ENCODE results near the gene GSAP.

GSAP gene

DNA sequence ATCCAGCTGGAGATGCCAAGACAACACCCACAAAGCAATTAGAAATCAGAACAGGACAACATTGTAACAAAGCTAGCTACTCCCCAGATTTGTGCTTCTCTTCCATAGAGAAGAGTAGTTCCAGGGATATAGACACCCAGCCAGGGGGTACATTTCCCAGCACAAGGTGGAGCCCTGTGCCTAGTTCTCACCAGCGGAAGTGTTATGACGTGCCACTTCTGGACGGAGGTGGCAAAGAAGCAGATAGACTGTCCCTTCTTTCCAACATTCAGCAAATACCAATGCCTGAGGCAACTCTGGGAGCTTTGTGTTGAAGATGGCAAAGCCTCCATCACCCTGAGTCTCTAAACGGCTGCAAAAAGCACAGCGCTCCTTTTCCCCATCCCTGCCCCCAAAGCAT, 23.4 kb upstream of the GSAP start:
- no peak for DNase-seq (ENCODE audit: low read depth)

DNA sequence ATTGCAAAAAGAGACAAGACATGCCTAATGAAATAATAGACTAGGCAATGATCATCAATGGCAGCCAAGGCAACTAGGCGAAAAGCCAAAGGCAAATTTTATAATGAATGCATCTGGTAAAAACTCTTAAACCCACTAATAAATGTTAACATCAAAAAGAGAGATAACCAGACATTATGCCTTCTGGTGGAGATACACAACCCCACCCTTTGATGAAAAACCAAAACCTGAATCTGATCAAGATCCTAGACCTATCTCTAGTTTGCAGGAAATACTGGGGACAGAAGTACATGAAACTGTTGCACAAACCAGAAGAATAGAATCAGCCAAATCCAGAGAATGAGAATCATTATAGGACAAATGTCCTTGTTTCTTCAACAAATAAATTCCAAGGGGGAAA, 22.0 kb upstream of the GSAP start:
- peak; percentile 45 for DNase-seq (ENCODE audit: low read depth)

DNA sequence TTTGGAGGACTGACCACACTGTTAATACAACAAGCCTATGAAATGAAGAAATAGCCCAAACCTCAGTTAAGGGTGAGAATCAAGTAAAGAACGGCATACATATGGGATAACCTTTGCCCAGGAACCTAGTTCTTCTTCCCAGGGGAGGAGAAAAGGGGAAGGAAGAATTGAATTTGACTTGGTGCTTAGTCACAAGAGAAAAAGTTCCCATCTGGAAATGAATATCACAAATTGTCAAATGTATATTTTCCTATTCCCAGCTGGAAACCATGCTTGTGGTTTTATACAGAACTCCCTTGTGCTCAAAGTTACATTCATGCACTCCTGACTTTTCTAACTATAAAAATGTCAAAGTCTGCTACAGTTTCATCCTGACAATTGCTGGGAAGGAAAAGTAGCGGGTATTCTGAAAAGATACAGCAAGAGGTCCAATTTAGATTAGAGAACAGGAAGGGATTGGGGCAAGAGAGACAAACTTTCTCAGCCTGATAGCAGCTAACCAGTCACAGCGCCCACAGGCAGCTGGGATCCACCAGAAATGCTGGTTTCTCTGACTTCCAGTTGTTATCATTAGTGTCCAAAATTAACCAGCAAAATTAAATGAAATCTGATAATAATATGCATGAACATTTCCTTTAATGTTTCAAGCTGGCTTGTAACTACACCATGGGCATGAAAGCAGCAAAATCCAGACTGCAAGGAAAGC, 18.6 kb upstream of the GSAP start:
- DNase-seq (ENCODE audit: low read depth) = peak; percentile 45

DNA sequence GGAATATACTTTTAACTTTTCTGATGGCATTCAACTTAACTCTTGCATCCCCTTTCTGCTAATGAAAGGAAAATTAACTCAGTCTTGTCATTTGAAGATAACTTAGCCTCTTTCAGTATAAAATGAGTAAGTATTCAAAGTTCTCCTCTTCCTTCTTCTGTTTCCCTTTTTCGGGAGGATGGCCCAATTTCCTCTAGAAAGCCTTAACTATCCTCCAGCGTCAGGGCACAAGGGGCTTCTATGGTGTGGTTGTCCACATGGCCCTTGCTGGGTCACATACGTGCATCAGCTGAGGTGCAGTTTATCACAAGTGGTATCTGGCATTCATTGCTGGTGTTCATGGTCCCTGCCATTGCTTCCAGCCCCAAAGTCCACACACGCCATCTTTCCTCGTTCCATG, 17.8 kb upstream of the GSAP start:
- DNase-seq (ENCODE audit: low read depth) = no peak

DNA sequence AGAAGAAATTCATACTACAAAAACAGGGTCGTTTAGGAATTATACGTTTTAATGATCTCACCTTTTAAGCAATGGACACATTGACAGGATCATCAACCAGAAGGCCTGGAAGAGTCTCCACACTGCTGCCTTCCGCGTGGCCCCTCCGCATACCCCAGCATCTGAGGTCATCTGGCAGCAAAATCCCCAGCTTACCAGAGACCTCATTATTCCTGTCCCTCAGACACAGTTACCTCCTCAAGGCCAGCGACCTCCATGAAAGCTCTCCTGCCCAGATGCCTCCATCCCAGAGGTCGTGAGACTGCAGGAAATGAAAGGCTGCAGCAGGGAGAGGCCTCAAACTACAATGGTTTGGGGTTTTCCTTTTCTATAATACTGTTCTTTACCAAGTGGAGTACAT, 14.8 kb upstream of the GSAP start:
- no peak for DNase-seq (ENCODE audit: low read depth)

DNA sequence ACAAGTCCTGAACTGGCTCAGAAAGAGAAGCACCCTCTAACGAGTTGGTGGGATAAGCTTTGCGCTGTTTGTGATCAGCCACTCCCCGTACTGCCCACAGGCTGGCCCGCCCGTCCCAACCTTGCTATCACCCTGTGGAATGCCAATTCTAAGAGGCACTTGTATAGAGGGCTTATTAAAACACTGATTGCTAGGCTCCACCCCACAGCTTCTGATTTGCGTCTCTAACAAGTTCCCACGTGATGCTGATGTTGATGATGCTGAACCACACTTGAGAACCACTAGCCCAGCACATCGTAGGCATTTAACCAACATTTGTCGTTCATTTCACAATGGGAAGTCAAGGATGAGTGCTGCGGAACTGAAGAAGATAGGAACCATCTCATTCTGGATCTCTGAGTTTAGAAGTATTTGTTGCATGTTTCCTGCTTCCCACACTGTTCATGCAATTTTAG, 12.7 kb upstream of the GSAP start:
- no peak for DNase-seq (ENCODE audit: low read depth)

DNA sequence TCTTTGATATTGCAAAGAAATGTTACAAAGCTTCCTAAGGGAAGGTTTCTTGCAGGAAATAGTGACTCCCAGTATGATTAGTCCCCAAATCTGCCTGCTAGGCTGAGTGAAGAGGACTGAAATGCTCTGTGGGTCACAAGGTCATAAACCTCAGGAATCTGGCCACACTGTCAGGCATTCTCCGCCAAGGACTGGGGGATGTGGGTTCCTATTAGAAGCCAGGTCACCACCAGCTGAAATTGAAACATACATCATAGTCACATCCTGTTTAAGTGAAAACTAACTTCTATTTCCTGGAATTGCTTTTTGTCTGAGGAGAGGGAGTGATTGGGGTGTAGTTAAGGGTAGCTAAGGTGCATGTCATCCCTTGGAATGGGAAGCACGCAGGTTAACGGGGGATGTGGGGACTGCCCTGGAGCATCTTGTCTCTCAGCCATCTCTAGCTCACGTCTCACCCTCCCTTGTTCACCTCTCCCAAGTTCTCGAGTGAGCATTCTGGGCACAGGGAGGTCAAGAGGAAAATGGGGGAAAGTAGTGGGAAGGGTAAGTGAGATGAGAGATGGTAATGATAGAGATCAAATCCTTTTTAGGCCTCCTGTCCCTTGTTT, 12.0 kb upstream of the GSAP start:
- no peak for DNase-seq (ENCODE audit: low read depth)

DNA sequence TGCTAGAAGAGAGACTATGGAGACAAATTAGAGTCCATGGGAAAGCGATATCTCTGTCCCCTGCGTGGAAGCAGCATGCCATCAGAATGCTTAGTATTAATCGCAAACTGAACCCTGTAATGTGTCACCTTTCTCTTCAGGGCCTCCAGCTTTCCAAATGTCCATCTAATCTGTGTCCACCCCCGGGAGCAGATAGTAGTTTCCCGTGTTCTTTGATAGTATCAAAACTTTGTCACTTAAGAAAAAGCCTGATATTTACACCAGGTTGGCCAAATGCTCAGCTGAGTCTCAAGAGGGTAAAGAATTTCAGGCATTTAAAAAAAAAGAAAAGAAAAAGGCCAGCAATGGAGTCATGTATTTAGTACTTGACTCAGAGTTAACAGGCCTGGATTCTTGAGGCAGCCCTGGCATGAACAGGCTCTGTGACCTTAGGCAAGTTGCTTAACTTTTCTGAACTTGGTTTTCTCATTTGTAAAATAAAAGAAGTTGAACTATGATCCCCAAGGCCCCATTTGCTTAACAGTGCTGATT, 10.4 kb upstream of the GSAP start:
- no peak for DNase-seq (ENCODE audit: low read depth)

DNA sequence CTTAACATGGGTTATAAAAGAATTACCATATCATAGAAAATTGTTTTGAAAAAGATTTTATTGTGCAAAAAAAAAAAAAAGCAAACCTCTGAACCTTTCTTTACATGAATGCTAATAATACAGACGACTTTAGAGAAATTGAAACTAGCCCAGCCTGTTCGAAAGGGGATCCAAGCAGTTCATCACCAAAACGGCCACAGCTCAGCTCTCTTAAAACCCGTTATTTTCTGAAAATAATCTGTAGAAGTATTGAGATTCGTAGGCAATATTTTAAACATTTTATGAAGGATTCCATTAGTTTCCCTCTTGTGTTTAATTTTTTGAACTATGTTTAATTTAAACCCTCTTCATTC, 9.9 kb upstream of the GSAP start:
- no peak for DNase-seq (ENCODE audit: low read depth)

DNA sequence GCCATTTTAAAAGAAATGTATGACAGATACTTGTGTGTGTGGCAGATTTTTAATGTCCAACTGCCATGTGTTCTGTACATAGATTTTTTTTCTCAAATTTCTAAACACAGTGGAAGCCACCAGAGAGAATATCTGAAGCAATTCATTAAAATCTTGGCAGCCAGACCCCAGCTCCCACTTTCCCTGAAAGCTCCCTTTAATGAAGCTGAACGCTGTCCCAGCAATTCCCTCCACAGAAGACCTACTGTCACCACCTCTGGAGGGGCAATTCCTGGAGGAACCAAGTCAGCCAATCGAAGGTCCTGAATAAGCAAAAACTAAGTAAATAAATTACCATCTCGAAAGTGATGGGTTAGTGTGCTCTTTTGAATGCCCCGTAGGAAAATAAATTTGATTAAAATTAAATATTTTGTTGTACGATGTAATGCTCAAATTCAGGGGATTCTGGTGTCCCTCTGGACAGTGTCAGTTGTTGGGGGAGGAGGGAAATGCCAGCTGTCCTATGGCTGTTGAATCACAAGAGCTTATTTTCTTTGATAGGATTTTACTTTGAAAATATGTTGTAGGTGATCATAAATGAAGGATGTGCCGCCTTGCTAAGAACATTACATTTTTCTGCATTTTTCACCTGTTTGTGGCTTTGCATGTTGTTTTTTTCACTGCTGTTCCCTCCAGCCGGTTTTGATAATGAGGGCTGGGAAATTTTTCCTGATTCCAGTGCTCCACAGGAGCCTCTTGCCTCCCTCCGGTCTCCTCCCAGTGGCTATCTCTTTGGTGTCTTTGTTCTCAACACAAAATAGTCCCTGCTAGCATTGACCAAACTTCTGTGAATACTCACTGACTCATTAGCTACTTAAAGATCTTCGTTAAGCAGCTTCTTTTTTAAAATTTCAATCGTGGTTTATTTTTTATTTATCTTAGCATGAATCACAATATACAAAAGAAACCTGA, 9.2 kb upstream of the GSAP start:
- DNase-seq (ENCODE audit: low read depth) = no peak

DNA sequence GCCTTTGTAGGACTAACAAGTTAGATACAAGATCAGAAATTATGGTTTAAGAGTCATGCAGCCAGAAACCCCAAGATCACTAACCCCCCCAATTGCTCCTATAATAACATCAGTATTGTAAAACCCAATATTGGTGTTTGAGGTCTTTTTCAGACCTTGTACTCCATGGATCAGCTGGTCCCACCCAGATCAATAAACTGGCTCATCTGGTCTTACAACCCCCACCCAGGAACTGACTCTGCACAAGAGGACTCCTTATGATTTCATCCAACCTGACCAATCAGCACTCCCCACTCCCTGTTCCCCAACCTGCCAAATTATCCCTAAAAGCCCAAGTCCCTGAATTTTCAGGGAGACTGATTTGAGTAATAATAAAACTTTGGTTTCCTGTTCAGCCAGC, 6.4 kb upstream of the GSAP start:
- DNase-seq (ENCODE audit: low read depth) = no peak

DNA sequence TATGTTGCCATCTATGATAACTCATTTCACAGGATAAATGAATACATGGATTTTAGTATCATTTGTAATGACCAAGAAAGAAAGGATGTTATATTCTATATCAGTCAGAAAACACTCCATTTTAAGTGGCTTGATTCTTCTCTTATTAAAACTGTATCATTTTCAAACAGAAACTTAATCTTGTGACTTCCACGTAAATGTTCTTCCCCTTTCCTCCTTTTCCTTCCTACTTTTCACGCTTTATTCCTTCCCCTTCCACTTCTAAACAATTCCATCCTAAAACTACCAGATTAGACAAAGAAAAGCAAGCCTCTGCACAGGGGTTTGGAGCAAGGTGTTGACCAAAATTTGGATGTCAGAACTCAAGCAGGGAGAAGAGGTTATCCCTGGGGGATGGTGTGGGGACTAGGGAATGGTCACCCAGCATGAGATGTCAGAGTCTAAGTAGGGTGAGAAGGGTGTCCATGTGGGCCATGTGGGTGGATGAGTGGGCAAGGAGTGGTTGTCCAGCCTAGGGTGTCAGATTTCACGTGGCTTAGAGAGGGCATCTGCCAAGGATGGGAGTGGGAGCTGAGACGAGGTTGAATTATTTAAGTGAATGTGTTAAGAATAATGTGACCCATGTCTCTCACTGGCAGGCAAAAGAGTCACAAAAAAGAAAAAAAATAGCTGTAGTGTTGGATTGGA, 5.0 kb upstream of the GSAP start:
- no peak for DNase-seq (ENCODE audit: low read depth)

DNA sequence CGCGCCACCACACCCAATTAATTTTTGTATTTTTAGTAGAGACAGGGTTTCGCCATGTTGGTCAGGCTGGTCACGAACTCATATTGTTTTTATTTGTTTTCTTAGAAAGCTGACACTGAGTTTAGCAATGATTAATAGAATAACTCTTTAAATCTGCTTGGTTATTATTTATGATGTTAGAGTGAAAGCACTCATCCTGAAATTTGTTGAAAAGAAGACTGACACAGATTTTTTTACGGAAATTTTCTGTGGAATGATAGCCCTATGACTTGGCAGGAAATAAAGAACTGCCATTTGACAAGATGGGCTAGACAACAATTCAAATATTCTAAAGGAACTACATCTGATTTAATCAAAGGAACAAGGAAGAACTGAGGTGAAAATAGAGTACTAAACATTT, 4.3 kb upstream of the GSAP start:
- no peak for DNase-seq (ENCODE audit: low read depth)

DNA sequence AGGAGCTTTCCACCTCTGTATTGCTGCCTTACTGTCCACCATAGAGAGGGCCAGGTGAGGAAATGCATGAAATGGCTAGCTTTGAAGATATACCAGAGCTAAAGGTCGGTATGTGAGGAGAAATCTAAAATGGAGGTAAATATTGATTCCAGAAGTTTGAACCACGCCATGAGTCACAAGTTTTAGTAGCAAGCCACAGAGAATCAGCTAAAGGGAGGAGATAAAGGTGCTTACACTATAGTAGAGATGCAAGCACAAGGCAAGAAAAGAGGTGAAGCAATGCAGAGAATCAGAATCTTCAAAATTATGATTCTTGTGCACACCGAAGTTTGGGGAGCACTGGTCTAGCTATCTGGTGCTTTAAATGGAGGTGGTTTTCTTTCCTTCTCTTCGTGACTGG, 3.0 kb upstream of the GSAP start:
- DNase-seq (ENCODE audit: low read depth) = no peak

DNA sequence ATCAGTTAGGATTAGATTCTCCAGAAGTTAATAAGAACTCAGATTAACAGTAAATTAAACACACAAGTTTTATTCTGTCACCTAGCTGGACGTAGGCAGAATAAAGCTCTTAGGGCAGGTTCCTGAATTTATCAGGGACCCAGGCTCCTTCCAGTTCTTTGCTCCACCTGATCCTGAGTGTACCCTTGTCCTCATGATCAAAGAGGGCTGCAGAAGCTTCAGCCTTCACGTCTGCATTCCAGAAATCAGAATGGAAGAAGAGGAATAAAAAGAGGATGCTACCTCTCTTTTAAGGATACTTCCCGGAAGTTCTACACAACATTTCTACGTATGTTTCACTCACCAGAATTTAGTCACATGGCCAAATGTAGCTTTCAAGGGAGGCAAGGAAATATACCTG, 1.7 kb upstream of the GSAP start:
- DNase-seq (ENCODE audit: low read depth) = no peak

DNA sequence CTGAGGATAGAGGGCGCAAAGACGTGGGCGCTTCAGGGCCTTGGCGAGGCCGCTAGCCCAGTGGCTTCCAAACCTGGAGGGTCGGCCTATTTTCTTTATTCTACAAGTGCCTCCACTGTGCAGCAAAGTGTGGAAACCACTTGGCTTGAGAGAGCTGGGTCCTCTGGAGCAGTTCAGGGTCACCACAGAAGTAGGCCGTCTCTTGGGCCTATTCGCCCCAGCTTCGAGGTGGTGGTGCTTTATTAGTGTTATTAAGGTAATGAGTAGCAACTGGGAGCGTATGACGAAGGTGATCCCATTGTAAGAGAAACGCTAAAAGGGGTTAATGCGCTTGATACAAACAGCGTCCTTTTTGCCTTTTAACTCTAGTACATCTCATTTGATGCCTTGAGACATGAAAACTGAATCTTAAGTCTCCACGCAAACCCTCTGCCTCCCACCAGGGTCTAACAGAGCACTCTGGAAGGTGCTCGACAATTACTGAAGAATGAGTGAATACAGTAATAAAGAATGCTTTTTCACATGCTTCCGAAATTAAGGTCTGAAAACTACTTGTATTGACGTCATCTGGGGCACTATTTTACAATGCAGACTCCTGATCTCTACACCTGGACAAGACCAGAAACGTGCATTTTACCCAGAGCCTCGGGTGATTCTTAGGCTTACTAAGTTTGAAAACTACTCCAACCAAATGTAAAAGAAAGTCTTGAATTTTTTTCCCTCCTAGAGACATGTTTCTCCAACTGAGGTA, 647 bp upstream of the GSAP start:
- DNase-seq (ENCODE audit: low read depth) = no peak

DNA sequence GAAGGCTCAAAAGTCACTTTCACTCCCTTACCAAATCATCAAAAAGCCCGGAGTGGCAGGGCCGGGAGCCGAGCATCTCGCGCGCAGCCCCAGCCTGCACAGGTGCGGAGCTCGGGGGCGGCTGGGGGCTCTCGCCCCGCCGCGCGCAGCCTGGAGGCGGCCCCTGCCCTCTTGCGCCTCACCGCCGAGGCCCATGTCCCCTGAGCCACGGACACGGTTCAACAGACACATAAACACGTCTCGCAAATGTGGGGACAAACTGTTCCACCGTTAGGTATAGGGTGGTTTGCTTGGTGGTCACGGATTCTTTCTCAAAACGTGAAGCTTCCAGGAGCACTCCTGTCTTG, 700 bp downstream of the GSAP start:
- no peak for DNase-seq (ENCODE audit: low read depth)

DNA sequence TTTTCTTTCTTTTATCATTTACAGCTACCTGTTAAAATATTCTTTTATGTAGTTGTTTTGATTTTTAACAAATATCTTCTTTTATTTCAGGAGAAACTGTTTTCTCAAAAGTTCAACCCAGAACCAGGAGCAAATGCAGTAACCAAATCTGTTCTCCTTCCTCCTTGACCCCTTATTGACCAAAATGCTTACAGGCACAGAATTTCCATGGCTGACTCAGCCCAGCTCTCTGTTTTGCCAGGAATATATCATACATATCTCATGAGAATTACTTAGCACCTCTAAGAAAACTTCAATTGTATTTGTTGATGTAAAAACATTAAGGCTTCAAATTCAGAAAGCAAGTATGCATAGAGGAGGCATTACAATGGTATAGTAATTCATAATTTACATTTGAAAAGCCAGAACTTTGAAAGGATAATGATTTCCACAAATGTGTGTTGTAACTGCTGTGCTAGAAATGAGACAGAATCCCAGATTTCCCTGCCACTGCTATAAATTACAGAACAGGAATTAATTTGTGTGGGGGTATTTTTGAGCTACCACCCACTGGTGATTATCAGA, 2.2 kb downstream of the GSAP start:
- DNase-seq (ENCODE audit: low read depth) = no peak

DNA sequence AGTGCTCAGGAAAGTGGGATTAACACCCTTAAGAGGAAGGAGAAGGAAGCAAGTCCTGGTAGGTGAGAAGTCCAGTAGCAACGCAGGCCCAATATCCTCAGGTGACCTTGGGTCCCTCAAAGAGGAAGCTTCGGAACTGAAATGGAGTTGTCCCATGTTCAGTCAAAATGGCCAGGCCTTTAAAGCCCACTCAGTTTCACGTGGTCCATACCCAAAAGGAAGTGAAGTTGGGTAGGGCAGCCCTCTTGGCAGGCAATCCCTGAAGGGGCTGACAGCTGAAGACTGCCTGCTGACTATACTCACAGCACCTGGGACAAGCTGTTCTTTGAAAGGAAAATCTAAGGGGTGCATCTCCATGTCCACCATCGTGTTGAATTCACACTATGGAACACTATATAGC, 3.0 kb downstream of the GSAP start:
- DNase-seq (ENCODE audit: low read depth) = no peak

DNA sequence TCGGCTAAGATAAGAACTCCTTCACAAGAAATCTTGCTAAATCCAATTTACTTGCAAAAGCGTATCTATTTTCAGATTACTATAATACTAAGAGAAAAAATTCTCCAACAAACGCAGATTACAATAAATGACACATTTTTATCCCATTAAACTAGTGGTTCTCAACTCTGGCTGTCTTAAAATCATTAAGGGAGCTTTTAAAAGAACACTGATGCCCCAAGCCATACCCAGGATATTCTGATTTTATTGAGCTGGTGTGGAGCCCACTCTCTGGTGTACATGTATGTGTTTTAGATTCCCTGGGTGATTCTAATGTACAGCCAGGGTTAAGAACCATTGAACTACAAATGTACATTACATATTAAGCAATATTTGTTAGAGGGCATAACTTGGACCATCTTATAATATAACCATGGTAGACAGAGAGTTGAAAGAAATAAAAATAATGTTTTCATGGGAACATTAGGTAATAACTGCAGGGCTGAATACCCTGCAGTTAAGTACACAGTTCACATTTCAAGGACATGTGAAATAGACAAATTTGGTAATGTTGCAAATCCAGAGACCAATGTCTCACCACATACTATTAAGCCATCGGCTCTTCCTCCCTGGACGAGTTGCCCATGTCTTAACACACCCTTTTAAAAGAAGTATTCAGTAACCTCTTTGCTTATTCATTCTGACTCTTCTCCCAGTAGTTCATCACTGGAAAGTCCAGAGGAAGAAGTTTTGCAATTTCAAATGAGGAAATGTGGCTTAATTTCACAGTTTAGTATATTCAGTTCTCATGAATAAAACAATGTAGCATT, 6.2 kb downstream of the GSAP start:
- no peak for DNase-seq (ENCODE audit: low read depth)

Data from CMK (cell line).